Mesendoderm (in vitro differentiated cells): ENCODE measurements around the gene SPATS2.

Source experiments
- DNase-seq: peaks from one replicate; pipeline ENCODE4 v3.0.0; 2013
- H2AK5ac ChIP-seq: 2 replicates; pipeline ENCODE4 v1.6.1; 2013; ENCODE audit warnings: low read length, inconsistent platforms
- H2BK120ac ChIP-seq: 2 replicates; pipeline ENCODE4 v1.6.1; 2013; ENCODE audit warnings: low read depth, mild to moderate bottlenecking, low read length, moderate library complexity, mixed read lengths
- H2BK15ac ChIP-seq: replicated peaks from 2 replicates; pipeline ENCODE4 v1.6.1; 2013; ENCODE audit warnings: low read depth, mild to moderate bottlenecking, moderate library complexity
- H2BK5ac ChIP-seq: 2 replicates; pipeline ENCODE4 v1.6.1; 2013; ENCODE audit warnings: low read length, inconsistent platforms
- H3K18ac ChIP-seq: 2 replicates; pipeline ENCODE4 v1.6.1; 2013; ENCODE audit warnings: mild to moderate bottlenecking, low read length, mixed read lengths
- H3K23ac ChIP-seq: one replicate; pipeline ENCODE4 v1.6.1; 2013; ENCODE audit warnings: low read length
- H3K27ac ChIP-seq: 2 replicates; pipeline ENCODE4 v1.5.1; 2013; ENCODE audit warnings: low read depth, mild to moderate bottlenecking, inconsistent platforms, low read length, moderate library complexity
- H3K27me3 ChIP-seq: 2 replicates; pipeline ENCODE4 v1.6.1; 2013; ENCODE audit warnings: low read length, control low read depth, mild to moderate bottlenecking, inconsistent platforms; ENCODE audit not compliant: insufficient read depth, poor library complexity
- H3K36me3 ChIP-seq: 2 replicates; pipeline ENCODE4 v1.6.1; 2013; ENCODE audit warnings: low read length, inconsistent platforms; ENCODE audit not compliant: control insufficient read depth, insufficient read depth
- H3K4ac ChIP-seq: one replicate; pipeline ENCODE4 v1.6.1; 2013; ENCODE audit warnings: low read depth, mild to moderate bottlenecking, low read length, moderate library complexity
- H3K4me1 ChIP-seq: 2 replicates; pipeline ENCODE4 v1.6.1; 2013; ENCODE audit warnings: low read depth, low read length, inconsistent platforms; ENCODE audit not compliant: control insufficient read depth
- H3K4me2 ChIP-seq: 2 replicates; pipeline ENCODE4 v1.6.1; 2013; ENCODE audit warnings: low read length
- H3K4me3 ChIP-seq: 2 replicates; pipeline ENCODE4 v1.5.1; 2013; ENCODE audit warnings: mild to moderate bottlenecking, low read length
- H3K56ac ChIP-seq: one replicate; pipeline ENCODE4 v1.6.1; 2013; ENCODE audit warnings: low read length
- H3K79me1 ChIP-seq: 2 replicates; pipeline ENCODE4 v1.6.1; 2013; ENCODE audit warnings: low read length, inconsistent platforms
- H3K79me2 ChIP-seq: 2 replicates; pipeline ENCODE4 v1.6.1; 2013; ENCODE audit warnings: mild to moderate bottlenecking, low read length; ENCODE audit not compliant: control insufficient read depth, insufficient read depth
- H3K9ac ChIP-seq: 2 replicates; pipeline ENCODE4 v1.6.1; 2013; ENCODE audit warnings: low read length, inconsistent platforms
- H4K5ac ChIP-seq: one replicate; pipeline ENCODE4 v1.6.1; 2013; ENCODE audit warnings: low read length
- H4K8ac ChIP-seq: one replicate; pipeline ENCODE4 v1.6.1; 2013; ENCODE audit warnings: low read depth, mild to moderate bottlenecking, control low read depth, low read length, moderate library complexity
- WGBS: extraction: QIAGEN DNeasy Blood & Tissue Kit; methylation state at CpG from one replicate; pipeline ENCODE4 v1.1.7; 2013; ENCODE audit warnings: low lambda C conversion rate, missing lambda C conversion rate; ENCODE audit not compliant: insufficient coverage; ENCODE audit errors: extremely low coverage; 5-methylcytosine and 5-hydroxymethylcytosine counted together

Gene SPATS2

DNA sequence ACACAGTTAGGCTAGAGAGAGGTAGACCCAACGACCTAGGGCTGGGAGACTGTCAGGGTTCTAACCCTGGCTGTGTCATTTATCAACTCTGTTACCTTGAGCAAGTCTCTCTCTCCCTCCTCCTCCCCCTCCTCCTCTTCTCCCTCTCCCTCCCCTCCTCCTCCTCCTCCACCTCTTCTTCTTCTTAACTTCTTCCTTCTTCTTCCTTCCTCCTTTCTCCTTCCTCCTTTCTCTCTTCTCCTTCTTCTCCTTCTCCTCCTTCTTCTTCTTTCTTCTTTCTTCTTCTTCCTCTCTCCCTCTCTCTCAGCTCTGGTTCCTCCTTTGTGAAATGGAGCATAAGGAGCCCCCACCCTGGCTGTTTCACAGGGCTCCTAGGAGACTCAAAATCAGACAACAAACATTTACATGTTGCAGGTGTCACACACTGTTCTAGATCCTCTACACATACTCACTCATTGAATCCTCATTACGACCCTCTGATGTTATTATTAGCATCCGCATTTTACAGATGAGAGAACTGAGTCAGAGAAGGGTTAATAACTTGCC lies 169.3 kb downstream of the SPATS2 start:
- Histone ChIP-seq H3K27ac (no peak overlapping the region), H3K4me3 (no peak overlapping the region), H3K56ac (no peak overlapping the region), H4K8ac (no peak overlapping the region), H3K36me3 (no peaks in the 10 kb centered on the region), H2BK120ac (no peak overlapping the region), H3K4me2 (no peak overlapping the region), H2BK15ac (no peak overlapping the region), H3K23ac (no peak overlapping the region), H3K9ac (no peak overlapping the region), H4K5ac (no peak overlapping the region), H3K4me1 (peaks cover 2% of the 10 kb centered on the region), H3K79me2 (no peaks in the 10 kb centered on the region), H3K18ac (no peak overlapping the region), H3K4ac (no peak overlapping the region), H3K79me1 (no peaks in the 10 kb centered on the region), H2BK5ac (no peak overlapping the region), H2AK5ac (no peak overlapping the region), H3K27me3 (peaks cover 44% of the 10 kb centered on the region)
- no peak for DNase-seq
- no CpG with 5 or more reads among the region's 3 CpGs for WGBS

DNA sequence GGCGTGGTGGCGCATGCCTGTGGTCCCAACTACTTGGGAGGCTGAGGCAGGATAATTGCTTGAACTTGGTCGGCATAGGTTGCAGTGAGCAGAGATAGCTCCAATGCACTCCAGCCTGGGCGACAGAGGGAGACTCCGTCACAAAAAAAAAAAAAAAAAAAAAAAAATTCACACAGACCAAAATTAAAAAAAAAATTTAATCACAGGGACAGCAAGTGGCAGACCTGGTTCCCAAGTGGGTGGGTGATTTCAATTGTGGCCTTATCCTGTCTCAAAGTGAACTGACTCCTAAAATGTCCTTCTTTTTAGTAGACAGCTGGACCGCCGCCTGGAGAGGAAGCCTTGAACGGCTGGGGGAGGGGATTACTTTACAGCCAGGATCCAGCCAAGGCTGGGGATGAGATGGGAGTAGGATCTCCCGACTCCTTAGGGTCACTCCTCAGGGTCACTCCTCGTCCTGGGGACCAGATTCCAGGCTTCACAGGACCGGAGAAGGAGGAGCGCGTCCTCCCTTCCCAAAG lies 170.0 kb downstream of the SPATS2 start:
- WGBS = no CpG with 5 or more reads among the region's 13 CpGs
- Histone ChIP-seq H4K5ac (no peak overlapping the region), H3K27ac (no peak overlapping the region), H2AK5ac (no peak overlapping the region), H3K23ac (no peak overlapping the region), H4K8ac (no peak overlapping the region), H3K56ac (no peak overlapping the region), H3K9ac (no peak overlapping the region), H3K4me2 (peak overlapping the region; percentile 56), H2BK120ac (no peak overlapping the region), H3K18ac (no peak overlapping the region), H3K79me2 (no peaks in the 10 kb centered on the region), H3K27me3 (peaks cover 44% of the 10 kb centered on the region), H3K36me3 (no peaks in the 10 kb centered on the region), H3K4ac (no peak overlapping the region), H2BK5ac (no peak overlapping the region), H3K4me1 (peaks cover 2% of the 10 kb centered on the region), H3K4me3 (no peak overlapping the region), H3K79me1 (no peaks in the 10 kb centered on the region), H2BK15ac (no peak overlapping the region)
- no peak for DNase-seq

DNA sequence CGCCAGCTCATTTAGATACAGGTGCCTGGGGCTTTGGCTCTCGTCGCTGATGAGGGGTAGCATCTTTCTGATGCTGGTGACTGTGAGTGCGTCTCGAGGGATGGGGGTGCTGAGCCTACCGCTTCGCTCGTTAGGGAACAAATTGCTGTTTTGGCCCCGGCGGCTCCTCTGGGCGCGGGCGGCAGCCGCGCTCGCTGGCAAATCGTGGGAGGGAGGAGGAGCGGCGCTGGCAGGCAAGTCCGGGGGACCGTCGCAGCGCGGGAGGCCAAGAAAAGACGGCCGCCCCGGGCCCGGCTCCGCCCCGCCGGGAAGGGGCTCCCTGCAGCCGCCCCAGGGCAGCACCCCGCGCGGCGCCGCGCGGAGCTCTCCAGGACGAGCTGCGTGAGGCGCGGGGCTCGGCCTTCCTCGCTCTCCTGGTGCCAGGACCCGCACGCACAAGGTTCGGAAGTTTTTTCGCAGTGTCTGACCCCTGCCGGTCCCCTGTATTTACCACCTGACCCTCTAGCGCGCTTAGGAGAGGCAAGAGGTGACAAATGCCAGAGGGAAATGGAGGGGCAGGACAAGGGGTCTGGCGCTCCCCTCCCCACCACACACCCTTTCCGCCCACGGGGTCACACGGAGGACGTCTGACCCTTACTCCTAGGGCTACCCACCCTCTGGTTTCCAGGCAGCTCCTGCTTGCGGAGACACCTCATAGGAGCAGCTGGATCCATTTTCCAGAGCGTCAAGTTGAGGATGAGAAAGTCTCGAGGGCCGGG lies 170.7 kb downstream of the SPATS2 start:
- H3K23ac ChIP-seq = no peak overlapping the region
- H3K18ac ChIP-seq = no peak overlapping the region
- no peak overlapping the region for H2BK120ac ChIP-seq
- no peak overlapping the region for H2BK15ac ChIP-seq
- no peak overlapping the region for H2AK5ac ChIP-seq
- H3K79me1 ChIP-seq = no peaks in the 10 kb centered on the region
- peak overlapping the region; percentile 19 for H3K9ac ChIP-seq
- peaks cover 47% of the 10 kb centered on the region for H3K27me3 ChIP-seq
- WGBS = no CpG with 5 or more reads among the region's 61 CpGs
- H3K4me1 ChIP-seq = peaks cover 2% of the 10 kb centered on the region
- no peak overlapping the region for H3K4me3 ChIP-seq
- H3K79me2 ChIP-seq = no peaks in the 10 kb centered on the region
- H3K27ac ChIP-seq = no peak overlapping the region
- no peak overlapping the region for H2BK5ac ChIP-seq
- H3K56ac ChIP-seq = peak overlapping the region; percentile 5
- H3K36me3 ChIP-seq = no peaks in the 10 kb centered on the region
- no peak overlapping the region for H4K5ac ChIP-seq
- no peak overlapping the region for H3K4ac ChIP-seq
- no peak overlapping the region for H4K8ac ChIP-seq
- DNase-seq = peak; percentile 67
- peak overlapping the region; percentile 56 for H3K4me2 ChIP-seq

DNA sequence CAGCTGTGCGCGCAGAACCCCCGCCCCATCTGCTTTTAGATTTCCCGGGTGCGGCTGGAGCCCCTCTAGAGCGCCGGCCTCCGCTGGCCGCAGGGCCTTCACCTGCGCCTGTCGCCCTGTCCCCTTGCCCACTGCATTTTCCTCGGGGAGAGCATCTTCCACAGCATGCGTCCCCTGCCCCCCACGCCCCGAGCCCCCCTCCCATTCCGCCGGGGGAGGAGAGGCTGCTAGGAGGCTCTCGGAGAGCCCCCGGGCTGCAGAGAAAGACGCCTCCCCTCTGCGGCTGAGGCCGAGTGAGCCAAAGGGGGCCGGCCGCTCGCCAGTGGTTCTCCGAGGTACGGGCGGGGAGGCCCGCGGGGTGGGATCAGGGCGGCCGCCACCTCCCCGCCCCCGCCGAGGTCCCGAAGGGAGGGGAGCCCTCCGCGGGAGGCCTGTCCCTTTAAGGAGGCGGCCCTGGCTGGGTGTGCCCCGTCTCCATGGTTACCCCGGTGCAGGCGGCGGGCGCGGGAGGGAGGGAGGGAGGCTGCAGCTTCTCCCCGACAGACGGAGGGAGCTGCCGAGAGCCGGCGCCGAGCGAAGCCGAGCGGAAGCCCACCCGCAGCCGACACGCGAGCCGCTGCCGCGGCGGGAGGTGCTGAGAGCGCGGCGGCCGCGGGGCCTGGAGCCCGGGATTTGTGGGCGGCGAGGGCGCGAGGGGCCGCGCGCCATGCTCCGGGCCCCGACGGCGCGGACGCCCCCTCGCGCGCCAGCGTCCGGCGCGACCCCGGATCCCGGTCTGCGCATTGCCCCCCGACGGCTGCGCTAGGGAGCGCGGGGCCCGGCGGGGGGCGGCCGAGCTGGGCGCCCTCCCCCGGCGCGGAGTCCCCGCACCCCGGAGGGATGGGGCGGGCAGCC lies 171.5 kb downstream of the SPATS2 start, which contains the start of gene KCNH3:
KCNH3 (plus strand) TSS at position 521 of the 894 bp plus-strand sequence. CDS start 387 bp downstream, outside the sequence.
- Histone ChIP-seq H3K9ac (peak within 1 kb of the TSS; percentile 19), H2AK5ac (no peak within 1 kb of the TSS), H3K27ac (no peak within 1 kb of the TSS), H3K56ac (peak within 1 kb of the TSS; percentile 5), H2BK15ac (no peak within 1 kb of the TSS), H2BK120ac (no peak within 1 kb of the TSS), H3K18ac (no peak within 1 kb of the TSS), H3K27me3 (peaks cover 50% of the 10 kb centered on the region), H3K4me1 (peaks cover 2% of the 10 kb centered on the region), H3K4ac (no peak within 1 kb of the TSS), H3K4me3 (no peak within 1 kb of the TSS), H4K5ac (no peak within 1 kb of the TSS), H3K23ac (no peak within 1 kb of the TSS), H4K8ac (no peak within 1 kb of the TSS), H3K79me1 (no peaks in the 10 kb centered on the region), H3K36me3 (no peaks in the 10 kb centered on the region), H3K79me2 (no peaks in the 10 kb centered on the region), H3K4me2 (peak within 1 kb of the TSS; percentile 56), H2BK5ac (no peak within 1 kb of the TSS)
- no CpG with 5 or more reads among the region's 107 CpGs for WGBS
- peak; percentile 76 for DNase-seq

DNA sequence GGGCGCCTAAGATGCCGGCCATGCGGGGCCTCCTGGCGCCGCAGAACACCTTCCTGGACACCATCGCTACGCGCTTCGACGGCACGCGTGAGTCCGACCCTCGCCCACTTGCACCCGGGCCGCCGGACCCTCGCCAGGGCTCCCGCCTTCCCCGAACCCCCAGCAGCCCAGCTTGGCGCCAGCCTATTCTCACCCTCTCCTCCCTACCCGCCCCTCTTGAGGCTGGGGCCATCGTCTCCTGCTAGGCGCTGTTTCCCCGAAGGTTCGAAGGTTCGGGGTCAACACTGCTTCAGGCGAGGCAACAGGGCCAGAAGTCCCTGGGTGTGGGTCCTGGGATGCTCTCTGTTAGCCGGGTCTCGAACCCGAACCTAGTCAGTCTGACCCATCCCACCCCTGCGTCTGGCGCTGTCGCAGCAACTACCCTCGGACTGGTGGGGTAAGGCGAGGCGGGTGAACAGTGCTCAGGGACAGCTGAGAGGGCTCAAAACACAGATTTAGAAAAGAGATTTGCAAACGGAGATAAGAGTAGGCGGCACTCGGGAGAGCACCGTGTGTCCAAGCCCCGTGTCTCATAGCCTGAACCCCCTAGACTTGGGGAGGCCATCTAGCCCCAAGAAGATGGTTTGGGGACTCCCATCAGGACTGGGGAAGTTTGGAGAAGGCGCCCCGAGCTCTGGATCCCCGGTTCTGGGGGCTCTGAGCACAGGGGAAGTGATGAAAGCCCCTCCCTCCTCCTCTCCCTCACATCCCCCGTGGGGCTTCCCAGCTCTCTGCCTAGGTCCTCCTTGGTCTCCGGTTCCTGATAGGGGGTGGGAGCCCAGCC lies 172.4 kb downstream of the SPATS2 start:
- H2BK120ac ChIP-seq = no peak overlapping the region
- no peak overlapping the region for H3K18ac ChIP-seq
- no peak overlapping the region for H2BK15ac ChIP-seq
- H3K56ac ChIP-seq = no peak overlapping the region
- H3K27me3 ChIP-seq = peaks cover 50% of the 10 kb centered on the region
- peaks cover 2% of the 10 kb centered on the region for H3K4me1 ChIP-seq
- no peak overlapping the region for H3K27ac ChIP-seq
- H3K79me2 ChIP-seq = no peaks in the 10 kb centered on the region
- H2BK5ac ChIP-seq = no peak overlapping the region
- H3K4me2 ChIP-seq = no peak overlapping the region
- no CpG with 5 or more reads among the region's 47 CpGs for WGBS
- H3K4ac ChIP-seq = no peak overlapping the region
- H3K36me3 ChIP-seq = no peaks in the 10 kb centered on the region
- no peaks in the 10 kb centered on the region for H3K79me1 ChIP-seq
- no peak overlapping the region for H4K5ac ChIP-seq
- H3K9ac ChIP-seq = no peak overlapping the region
- no peak overlapping the region for H4K8ac ChIP-seq
- no peak for DNase-seq
- no peak overlapping the region for H3K4me3 ChIP-seq
- no peak overlapping the region for H3K23ac ChIP-seq
- no peak overlapping the region for H2AK5ac ChIP-seq
